ENCODE measurements around the gene ORMDL1. TPM values are rescaled to one million over a fixed set of nuclear protein-coding genes. Genes with fewer than 3 reads are reported as not detected.
A peak's percentile ranks its signal among the peaks of the same experiment; 100 is the strongest.

ORMDL1 gene
- total RNA-seq, 3 donors from 2014 or later (not counting 1 experiment from before 2014, with no cell fraction given) = 83.1 to 103 (median 101) TPM

DNA sequence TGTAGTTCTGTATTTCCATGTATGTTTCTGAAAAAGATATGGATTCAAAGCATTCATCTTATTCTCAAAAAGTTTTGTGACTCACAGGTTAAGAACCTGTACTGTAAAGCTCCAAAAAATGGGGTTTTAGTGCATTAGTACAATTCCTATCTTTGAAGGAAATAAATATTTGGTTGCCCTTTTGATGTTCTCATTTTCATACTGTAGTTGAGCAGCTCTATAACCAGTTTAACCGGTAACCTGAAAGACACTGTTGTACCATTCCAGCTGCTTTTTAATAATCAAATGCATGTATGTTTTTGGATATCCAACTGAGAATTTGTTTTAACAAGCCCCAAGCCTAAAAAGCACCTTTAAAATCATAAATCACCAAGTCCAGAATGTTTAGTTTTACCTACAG is 11.9 kb downstream of the ORMDL1 start:
- DNase-seq (no peak), ATAC-seq (no peak)
- Mint-ChIP-seq H3K36me3 (no peaks in the 10 kb centered on the region), H3K4me3 (no peak overlapping the region), H3K27ac (peak overlapping the region in 1 of 2 donors; percentile 26), H3K4me1 (peaks cover 0 to 4% of the 10 kb centered on the region in 2 donors), H3K9me3 (no peaks in the 10 kb centered on the region), H3K27me3 (ENCODE audit: low read depth in 2 of 2) (no peaks in the 10 kb centered on the region)
- TF ChIP-seq, protein P1, sequence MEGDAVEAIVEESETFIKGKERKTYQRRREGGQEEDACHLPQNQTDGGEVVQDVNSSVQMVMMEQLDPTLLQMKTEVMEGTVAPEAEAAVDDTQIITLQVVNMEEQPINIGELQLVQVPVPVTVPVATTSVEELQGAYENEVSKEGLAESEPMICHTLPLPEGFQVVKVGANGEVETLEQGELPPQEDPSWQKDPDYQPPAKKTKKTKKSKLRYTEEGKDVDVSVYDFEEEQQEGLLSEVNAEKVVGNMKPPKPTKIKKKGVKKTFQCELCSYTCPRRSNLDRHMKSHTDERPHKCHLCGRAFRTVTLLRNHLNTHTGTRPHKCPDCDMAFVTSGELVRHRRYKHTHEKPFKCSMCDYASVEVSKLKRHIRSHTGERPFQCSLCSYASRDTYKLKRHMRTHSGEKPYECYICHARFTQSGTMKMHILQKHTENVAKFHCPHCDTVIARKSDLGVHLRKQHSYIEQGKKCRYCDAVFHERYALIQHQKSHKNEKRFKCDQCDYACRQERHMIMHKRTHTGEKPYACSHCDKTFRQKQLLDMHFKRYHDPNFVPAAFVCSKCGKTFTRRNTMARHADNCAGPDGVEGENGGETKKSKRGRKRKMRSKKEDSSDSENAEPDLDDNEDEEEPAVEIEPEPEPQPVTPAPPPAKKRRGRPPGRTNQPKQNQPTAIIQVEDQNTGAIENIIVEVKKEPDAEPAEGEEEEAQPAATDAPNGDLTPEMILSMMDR (IDR thresholded peaks at IDR 0.05) = no peak
- no peak overlapping the region for H3K27ac ChIP-seq (ENCODE audit: low read length)
- H3K4me1 ChIP-seq (ENCODE audit: control insufficient read depth, insufficient read depth, low read length) = no peaks in the 10 kb centered on the region
- WGBS (ENCODE audit: insufficient coverage) = 100% methylated on average over 1 of the region's 1 CpG
- H3K27me3 ChIP-seq (ENCODE audit: control insufficient read depth, insufficient read depth, low read length) = no peaks in the 10 kb centered on the region
- H3K36me3 ChIP-seq (ENCODE audit: control insufficient read depth, insufficient read depth, low read length) = peaks cover 77% of the 10 kb centered on the region
- H3K9me3 ChIP-seq (ENCODE audit: control insufficient read depth, insufficient read depth, low read length) = no peaks in the 10 kb centered on the region
- intact Hi-C loops (cut with micrococcal nuclease) = no loop called here
- no peak overlapping the region for H3K4me3 ChIP-seq (ENCODE audit: low read length)

DNA sequence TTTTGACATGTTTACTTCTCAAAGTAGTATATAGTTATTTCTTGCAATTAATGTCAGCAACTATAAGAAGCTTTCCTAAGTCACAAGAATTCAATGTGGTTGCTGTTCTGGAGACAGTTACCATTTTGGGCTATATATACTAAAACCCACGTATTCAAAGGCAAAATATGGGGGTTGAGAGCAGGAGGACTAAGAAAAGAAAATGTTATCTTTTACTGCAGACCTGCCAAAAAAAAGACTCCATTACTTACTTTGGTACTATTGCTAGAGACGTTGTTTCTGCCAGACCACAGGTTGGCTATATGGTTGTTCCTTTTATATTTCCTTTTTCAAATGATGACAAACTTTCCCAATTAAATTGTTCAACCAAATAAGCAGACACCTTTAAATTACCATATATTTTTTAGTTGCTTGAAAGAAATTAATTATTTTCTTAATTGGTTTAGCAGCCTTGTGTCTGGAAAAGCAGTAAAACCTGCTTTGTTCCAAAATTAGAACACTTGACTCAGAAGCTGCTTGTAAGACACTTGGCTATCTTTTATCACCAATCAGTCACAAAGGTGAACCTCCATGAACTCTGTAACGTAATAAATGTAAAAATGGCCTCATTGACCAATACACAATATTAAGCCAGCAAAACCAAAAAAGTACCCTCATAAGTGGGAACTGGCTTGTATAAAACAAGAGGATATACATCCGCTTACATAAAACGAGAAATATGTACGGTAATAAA is 13.4 kb downstream of the ORMDL1 start:
- no peaks in the 10 kb centered on the region for H3K9me3 Mint-ChIP-seq
- ATAC-seq = no peak
- intact Hi-C loops (cut with micrococcal nuclease) = no loop called here

DNA sequence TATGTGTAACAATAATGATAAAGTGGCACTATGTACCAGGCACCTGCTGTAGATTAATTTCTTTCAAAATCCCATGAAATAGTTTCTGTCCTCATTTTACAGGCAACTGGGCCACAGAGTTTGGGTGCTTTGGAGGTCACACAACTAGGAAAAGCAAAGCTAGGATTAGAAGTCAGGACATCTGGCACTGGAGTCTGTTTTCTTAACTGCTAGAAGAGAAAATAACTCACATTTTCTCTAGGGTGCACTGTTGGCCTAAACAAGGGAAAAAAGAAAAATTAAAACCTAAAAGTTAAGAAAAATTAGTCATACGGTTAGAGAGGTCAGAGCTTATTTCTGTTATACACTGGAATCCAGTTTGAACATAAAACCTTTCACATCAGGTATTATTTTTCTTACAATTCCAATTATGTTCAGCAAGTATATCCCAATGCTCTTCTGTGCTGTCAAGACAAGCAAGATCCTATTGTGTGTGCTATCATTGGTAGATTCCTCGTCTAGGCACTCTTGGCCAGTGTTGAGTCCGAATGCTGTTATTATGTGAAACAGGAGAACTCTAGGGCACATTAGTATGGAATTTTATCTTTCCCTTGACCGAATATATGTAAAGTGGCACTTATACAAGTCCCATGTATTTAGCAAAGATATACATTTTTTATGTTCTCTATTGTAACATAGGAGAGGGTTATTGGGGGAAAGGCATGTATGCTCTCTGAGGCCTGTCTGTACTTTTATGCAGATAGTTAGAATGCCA is 20.1 kb downstream of the ORMDL1 start:
- intact Hi-C loops (cut with micrococcal nuclease) = loop anchor here (2.0 kb wide), 1 partner anchor 323 kb away; the partner anchor contains the start of gene WDR75
- no peak for DNase-seq
- Histone ChIP-seq H3K27ac (ENCODE audit: low read length) (no peak overlapping the region), H3K4me3 (ENCODE audit: low read length) (no peak overlapping the region), H3K4me1 (ENCODE audit: control insufficient read depth, insufficient read depth, low read length) (no peaks in the 10 kb centered on the region), H3K36me3 (ENCODE audit: control insufficient read depth, insufficient read depth, low read length) (peaks cover 7% of the 10 kb centered on the region), H3K9me3 (ENCODE audit: control insufficient read depth, insufficient read depth, low read length) (no peaks in the 10 kb centered on the region), H3K27me3 (ENCODE audit: control insufficient read depth, insufficient read depth, low read length) (no peaks in the 10 kb centered on the region)
- no peaks in the 10 kb centered on the region for H3K9me3 Mint-ChIP-seq
- H3K27me3 Mint-ChIP-seq (ENCODE audit: low read depth in 2 of 2) = no peaks in the 10 kb centered on the region
- H3K4me1 Mint-ChIP-seq = peaks cover 6 to 7% of the 10 kb centered on the region in 2 donors
- ATAC-seq = no peak
- no peaks in the 10 kb centered on the region for H3K36me3 Mint-ChIP-seq
- H3K4me3 Mint-ChIP-seq = peak overlapping the region; percentile 99
- peak overlapping the region in 1 of 2 donors; percentile 98 for H3K27ac Mint-ChIP-seq
- TF ChIP-seq, protein P1 (IDR thresholded peaks at IDR 0.05) = no peak
- WGBS (ENCODE audit: insufficient coverage) = 89% methylated on average over 3 of the region's 4 CpGs

More for the DNA sequence above, 13.4 kb downstream of the ORMDL1 start:
- Mint-ChIP-seq H3K27ac (no peak overlapping the region), H3K27me3 (ENCODE audit: low read depth in 2 of 2) (no peaks in the 10 kb centered on the region), H3K36me3 (no peaks in the 10 kb centered on the region), H3K4me1 (peaks cover 0 to 4% of the 10 kb centered on the region in 2 donors), H3K4me3 (no peak overlapping the region)
- no peak overlapping the region for H3K27ac ChIP-seq (ENCODE audit: low read length)
- no peaks in the 10 kb centered on the region for H3K27me3 ChIP-seq (ENCODE audit: control insufficient read depth, insufficient read depth, low read length)
- no peak overlapping the region for H3K4me3 ChIP-seq (ENCODE audit: low read length)
- H3K4me1 ChIP-seq (ENCODE audit: control insufficient read depth, insufficient read depth, low read length) = no peaks in the 10 kb centered on the region
- DNase-seq = no peak
- H3K9me3 ChIP-seq (ENCODE audit: control insufficient read depth, insufficient read depth, low read length) = no peaks in the 10 kb centered on the region
- H3K36me3 ChIP-seq (ENCODE audit: control insufficient read depth, insufficient read depth, low read length) = peaks cover 63% of the 10 kb centered on the region
- WGBS (ENCODE audit: insufficient coverage) = 100% methylated on average over 2 of the region's 6 CpGs
- TF ChIP-seq, protein P1 (IDR thresholded peaks at IDR 0.05) = no peak

Measured in natural killer cell (primary cell).